NCI-H748 treated with DMSO at 0.1 percent for 48 hours (cell line): ENCODE data around the gene TARDBP.
"Not testable (repeated sequence)": the region's sequence is repeated elsewhere in the genome, so short reads cannot be mapped to it uniquely, and the experiment has no call there.

Experiments used
- DNase-seq: peaks from one replicate; lab custom pipeline; 2025; lab: John Stamatoyannopoulos, UW

The TARDBP gene

DNA sequence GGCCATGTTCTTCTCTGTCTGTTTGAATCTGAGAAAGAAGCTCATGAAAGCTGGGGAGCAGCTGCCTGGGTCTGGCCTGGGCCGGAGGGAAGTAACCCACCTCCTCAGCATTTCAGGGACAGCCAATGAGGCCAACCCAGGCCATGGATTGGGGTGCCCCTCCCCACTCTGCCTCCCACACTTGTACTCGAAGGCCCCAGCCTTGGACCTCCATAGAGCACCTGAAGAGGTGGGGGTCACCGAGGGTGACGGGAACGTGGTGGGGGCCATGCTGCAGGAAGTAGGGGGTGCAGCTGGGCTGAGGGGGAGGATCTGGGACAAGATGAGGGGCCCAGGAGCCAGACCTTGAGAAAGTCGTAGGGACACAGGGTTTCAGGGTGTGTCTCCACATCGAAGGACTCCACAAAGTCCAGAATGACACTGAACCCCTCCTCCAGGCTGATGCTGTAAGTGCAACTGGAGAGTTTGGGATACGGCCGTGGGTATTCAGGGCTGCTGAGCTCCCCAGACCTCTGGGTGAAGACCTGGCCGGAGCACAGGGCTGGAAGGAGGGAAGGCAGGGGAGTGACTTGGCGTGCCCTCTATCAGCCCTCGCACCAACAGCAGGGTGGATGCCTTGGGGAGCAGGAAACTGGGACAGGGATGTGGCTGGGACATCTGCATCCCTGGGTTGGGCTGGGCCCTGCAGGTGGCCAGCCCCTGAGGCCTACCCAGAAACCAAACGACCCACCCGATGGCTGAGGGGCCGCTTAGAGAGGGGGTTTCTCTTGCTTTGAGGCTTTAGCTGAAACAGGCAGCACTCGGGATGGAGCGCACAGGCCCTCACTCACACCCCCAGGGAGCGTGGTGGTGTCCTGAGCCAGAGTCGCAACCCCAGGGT is 30.8 kb downstream of the TARDBP start:
- no peak for DNase-seq

DNA sequence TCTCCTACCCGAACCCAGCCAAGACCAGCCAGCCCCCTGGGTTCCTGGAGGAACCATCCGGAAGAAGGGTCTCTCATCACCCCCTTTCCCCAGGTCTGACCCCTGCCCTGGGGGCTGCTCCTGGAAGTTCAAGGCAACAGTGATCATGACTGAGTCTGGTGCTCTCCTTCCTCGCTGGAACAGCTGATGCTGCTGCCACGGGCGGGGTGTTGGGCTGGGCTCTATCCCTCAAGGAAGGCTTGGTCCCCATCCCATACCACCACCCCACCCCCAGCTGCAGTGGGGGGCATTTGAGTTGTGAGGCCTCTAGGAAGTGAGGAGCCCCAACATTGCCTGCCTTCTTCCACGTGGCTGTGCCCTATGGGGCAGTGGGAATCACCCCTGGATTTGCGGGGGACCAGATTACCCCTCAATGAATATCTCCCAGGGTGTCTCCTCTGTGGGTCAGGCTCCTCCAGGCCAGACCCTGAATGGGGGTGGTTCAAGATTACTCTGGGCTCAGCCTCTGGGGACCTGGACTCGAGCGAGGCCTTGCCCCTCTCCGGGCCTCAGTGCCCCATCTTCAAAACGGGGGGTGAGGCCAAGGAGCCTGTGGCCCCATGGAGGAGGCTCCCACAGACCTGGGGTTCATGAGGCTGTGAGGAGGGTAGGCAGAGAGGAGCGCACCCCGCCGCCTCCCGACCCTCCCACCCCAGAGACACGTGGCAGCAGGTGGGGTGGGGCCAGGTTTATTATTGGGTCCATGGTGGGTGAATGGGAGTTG is 31.8 kb downstream of the TARDBP start:
- DNase-seq = no peak

DNA sequence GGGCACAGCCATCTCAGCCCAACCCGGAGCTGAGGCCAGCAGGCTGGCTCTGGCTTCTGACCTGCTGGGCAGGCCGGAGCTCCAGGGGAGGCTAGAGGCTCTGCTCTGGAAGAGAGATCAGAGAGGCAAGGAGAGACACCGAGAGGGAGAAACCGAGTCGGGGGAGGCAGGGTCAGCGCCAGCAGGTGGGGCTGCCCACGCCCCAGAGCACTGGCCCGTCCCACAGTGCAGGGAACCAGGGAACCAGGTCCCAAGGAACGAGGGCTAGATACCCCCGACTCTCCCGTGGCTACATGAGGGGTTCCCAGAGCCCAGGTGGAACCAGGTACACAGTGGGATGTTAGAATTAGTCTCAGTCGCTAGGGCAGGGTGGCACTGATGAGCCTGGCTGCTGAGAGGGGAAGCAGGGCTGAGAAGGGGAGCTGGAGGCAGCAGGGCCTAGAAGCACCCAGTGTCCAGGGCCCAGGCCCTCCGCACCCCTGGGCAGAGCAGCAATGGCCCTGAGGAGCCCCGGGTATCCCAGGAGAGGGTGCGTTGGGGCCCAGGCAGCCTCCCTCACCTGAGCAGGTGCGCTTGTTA is 32.5 kb downstream of the TARDBP start:
- DNase-seq = no peak

DNA sequence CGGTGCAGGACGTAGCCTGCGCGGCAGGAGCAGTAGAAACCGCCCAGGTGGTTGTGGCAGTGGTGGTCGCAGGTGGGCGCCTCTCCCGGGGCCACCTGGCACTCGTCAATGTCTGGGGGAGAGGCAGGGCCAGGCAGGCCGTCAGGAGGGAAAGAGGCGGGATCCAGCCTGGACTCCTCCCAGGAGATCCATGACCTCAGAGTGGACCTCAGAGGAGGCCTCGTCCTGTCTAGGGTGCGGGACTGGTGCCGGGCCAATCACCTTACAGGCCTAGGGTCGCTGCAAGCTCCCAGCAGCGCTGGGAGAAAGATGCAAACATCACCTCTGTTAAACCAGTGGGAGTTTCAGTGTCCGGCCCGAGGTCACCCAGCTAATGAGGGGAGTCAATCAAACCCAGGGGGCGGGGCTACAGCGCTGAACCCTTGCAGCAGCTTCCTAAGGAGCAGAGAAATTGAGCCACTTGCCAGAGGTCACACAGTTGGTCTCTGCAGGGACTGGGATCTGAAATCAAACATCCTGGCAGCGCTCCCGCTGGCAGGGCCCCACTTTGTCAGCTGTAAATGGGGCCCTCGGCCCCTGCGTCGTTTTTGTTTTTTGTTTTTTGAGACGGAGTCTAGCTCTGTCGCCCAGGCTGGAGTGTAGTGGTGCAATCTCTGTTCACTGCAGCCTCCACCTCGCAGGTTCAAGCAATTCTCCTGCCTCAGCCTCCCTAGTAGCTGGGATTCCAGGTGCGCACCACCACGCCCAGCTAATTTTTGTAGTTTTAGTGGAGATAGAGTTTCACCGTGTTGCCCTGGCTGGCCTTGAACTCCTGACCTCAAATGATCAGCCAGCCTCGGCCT is 33.2 kb downstream of the TARDBP start:
- no peak for DNase-seq

DNA sequence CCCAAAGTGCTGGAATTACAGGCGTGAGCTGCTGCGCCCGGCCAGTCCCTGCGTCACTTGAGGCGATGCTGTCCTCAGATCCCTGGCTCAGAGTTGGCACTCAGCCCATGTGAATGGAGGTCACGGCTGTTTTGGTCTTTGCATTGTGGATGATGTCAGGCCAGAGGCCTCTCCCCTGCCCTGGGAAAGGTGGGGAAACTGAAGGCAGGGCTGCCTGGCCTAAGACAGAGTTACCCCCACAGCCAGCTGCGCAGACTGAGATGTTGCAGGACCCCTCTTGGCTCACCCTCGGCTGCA is 33.8 kb downstream of the TARDBP start:
- DNase-seq = no peak

DNA sequence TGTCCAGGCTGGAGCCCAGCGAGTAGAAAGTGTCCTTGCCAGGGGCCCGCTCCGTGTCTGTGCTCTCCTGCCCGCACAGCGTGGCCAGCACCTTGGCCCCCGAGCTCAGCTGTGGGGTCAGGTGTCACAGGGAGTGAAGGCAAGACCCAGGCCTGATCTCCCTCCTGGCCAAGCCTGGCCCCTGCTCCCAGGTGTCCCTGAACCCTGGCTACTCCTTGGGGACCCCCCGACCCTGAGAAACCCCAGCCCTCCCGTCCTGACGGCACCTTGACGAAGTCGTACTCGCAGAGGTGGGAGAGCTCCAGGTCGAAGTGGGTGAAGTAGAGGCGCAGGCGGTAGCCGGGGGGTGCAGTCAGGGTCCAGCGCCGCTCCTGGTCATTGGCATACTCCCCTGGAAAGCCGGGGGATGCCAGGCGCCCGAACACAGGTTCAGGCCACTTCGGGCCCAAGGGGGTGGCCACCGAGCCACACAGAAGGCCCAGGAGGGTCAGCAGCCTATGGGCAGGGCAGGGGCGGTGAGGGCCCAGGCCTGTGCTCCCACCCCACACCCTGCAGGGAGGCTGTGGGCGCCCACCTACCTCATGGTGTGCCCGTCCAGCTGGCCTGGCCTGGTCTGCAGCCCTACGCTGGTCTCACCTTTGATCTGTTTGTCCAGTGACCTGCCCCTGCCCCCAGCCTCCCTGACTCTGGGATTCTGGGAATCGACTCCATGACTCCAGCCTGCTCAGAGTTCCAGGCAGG is 34.3 kb downstream of the TARDBP start, which contains the start of gene MASP2:
Gene MASP2 (minus strand): TSS at position 615 of the 741 bp plus-strand sequence. CDS start 32 bp downstream, at position 583.
- no peak for DNase-seq

DNA sequence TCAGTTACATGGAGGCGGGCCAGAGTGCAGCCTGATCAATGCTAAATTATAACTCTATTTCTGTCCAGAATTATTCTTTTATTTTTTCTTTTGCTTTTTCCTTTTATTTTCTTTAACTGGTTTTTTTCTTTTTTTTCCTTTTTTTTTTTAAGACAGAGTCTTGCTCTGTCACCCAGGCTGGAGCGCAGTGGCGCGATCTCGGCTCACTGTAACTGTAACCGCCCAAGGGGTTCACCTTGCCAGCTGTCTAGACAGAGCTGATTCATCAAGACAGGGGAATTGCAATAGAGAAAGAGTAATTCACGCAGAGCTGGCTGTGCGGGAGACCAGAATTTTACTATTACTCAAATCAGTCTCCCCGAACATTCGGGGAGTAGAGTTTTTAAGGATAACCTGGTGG is 38.7 kb downstream of the TARDBP start:
- DNase-seq = not testable (repeated sequence)

DNA sequence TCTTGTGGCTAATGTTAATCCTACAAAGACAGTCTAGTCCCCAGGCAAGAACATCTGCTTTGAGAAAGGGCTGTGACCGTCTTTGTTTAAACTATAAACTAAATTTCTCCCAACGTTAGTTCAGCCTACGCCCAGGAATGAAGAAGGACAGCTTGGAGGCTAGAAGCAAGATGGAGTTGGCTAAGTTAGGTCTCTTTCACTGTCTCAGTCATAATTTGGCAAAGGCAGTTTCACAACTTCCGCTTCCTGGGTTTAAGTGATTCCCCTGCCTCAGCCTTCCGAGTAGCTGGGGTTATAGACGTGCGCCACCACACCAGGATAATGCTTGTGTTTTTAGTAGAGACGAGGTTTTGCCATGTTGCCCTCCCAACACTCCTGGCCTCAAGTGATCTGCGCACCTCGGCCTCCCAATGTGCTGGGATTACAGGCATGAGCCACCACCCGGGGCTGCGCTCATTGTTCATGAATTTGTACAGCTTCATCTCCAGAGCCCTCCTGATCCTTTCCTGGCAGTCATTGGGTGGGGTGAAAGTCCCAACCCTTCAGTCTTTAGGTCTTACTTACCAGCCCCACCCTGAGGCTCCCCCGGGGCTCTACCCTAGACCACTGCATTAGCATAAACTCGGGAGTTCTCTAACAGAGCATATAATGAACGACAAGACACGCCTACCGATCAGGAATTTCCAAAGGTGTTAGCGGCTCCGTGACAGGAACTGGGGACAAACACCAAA is 39.5 kb downstream of the TARDBP start:
- DNase-seq = no peak

DNA sequence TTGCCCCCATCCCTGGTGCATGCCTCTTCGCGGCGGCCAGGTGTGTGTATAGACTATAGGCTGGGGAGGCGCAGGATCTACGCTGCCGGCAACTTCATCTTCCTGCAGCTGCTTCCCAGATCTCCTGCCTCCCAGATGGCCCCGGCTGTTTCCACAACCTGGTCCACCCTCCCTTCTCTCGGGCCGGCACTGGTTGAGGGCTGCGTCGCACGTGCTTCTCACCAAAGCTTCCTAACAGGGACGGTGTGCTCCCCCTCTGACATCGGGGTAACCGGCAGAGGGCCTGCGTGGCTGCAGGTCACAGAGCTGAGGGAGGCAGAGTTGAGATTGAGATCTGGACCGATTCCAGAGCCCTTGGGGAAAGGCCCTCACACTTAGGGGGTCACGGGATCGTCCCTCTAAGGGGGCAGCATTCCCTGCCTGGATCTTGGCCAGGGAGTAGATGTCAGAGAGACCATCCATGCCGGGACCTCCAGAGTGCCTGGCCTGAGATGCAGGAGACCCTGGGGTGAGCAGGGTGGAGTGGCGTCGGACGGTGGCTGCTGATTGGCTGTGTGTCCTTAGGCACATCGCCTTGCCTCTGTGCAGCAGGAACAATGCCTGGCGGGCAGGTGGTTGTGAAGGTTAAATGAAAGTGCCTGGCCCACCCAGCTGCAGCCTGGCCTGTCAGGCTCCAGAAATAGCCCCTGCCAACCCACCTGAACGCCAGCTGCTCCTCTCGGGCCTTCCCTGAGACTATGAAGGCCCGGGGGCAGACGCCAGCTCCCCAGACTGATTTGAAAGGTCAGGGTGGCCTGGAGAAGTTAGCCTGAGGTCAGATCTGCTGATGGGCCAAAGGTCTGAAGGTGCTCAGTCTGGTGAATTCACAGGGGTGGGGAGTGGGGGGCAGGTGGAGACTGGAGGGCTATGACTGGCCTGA is 40.6 kb downstream of the TARDBP start:
- no peak for DNase-seq

DNA sequence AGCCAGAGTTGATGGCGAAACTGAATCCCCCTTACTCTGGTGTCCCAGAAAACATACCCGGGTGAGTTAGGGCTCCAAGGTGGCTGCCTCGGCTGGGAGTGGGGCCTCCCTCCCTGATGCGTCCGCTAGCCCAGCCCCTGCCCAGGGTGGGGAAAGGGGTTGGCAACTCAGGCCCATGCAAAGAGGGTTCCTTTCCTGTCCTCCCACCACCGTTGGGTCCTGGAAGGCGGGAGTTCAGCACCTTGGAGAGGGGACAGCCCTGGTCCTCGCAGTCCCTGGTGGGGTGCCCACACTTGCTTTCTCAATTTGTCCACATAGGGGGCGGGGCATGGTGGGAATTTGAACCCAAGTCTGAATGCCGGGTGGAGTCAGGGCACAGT is 41.3 kb downstream of the TARDBP start:
- no peak for DNase-seq

DNA sequence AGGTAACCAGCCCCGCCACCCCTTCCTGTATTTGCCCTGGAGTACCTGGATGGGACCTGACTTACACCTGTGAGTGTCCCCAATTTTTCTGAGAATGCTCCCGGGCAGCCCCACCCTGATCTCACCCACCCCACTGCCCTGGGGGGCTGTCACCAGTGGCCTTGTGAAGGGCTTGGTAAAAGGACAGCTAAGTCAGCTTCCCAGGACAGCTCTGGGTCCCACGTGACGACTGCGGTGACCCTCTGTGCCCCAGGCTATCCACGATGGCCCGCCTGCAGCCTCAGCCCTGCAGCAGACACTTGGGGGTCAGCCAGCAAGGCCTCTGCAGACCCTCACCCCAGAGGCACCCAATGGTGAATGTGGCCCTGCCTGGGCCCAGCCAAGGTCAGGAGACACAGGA is 41.7 kb downstream of the TARDBP start:
- DNase-seq = no peak

DNA sequence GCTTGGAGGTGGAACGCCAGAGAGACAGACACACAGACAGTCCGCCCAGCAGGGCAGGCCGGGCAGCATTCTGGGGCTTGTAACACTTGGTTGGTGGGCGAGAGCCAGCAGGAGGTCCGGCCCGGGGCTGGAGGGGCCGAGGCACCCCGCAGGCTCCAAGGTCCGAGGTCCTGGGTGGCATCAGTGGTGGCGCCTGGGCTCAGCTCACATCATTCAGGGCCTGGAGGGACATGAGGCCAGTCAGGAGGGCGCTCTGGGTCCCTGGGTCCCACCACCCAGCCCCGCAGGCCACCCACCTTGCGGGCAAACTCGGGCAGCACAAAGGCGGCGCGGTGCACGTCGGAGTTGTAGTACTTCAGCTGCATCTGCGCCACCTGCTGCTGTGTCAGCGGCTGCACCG is 42.2 kb downstream of the TARDBP start:
- DNase-seq = no peak

DNA sequence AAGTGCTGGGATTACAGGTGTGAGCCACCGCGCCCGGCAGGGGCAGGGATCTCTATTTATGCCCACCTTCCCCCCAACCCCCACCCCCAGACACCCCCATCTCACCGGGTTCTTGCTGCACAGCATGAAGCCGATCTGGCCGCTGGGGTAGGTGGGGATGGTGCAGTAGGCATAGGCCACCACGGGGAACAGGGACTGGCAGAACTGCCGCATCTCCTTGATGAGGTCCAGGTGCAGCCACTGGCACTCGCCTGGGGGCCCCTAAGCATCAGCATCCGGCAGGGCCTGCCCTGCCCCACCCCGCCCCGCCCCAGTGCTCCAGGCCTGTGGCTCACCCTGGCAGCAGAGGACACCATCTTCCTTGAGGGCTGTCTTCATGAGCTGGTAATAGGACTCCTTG is 43.2 kb downstream of the TARDBP start:
- DNase-seq = no peak

DNA sequence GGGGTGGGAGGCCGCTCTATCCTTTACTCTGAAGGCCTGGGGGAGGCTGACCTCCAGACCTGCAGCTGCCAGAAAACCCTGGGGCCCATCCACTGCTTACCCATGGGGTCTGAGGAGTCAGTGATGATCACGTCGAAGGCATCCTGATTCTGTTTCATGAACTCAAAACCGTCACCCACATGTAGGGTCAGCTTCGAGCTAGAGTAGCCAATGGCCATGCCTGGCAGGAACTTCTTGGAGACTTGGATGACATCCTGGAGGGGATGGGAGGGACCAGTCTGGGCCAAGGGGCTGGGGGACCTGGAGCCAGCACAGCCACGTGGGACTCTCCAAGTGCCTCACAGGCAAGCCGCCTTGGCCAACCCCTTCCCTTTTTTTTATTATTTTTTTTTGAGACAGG is 44.0 kb downstream of the TARDBP start:
- DNase-seq = no peak

DNA sequence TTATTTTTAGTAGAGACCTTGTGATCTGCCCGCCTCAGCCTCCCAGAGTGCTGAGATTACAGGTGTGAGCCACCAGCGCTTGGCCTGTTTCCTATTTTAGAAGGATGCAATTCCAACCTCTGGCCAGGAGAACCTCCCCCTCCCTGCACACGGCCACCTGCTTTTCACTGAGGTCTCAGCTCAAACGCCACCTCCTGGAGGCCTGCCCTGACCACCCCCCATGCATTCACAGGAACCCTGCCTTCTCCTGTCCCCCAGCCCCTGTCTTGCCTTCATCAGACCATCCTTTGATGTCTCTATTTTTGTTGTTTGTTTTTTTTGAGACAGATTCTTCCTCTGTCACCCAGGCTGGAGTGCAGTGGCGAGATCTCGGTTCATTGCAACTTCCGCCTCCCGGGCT is 45.0 kb downstream of the TARDBP start:
- DNase-seq = no peak

DNA sequence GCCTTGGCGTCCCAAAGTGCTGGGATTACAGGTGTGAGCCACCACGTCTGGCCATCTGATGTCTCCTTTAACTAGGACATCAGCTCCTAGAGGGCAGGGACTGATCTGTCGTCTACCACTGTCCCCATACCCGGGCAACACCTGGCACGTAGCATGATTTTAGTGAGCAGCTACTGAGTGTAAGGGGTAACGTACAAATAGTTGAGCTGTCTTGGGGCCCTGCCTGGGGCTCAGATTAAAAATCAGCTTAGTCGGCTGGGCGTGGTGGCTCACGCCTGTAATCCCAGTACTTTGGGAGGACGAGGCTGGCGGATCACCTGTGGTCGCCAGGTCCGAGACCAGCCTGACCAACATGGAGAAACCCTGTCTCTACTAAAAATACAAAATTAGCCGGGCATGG is 45.6 kb downstream of the TARDBP start:
- no peak for DNase-seq

DNA sequence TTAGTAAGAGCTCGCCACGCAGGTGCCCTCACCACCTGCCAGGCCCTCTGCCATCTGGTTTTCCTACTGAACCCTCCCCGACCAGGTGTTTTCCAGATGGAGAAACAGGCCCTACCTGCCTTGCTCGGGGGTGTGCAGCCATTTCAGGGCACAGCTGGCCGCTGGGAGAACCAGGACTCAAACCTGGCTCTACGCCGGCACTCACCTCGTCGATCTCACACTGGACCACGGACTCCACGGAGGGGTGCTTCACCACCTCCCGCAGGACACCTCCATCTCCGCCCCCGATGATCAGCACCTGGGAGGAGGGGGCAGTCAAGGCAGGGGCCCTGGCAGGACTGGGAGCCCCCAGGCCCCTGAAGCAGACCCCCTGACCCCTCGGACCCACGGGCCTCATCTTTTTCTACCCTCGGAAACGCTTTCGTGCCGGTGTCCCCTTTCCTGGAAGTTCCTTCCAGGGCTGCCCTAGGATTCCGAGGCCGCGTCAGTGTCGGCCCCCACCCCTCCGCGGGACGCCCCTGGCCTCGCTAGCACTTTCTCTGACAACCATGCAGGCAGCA is 46.2 kb downstream of the TARDBP start:
- no peak for DNase-seq

DNA sequence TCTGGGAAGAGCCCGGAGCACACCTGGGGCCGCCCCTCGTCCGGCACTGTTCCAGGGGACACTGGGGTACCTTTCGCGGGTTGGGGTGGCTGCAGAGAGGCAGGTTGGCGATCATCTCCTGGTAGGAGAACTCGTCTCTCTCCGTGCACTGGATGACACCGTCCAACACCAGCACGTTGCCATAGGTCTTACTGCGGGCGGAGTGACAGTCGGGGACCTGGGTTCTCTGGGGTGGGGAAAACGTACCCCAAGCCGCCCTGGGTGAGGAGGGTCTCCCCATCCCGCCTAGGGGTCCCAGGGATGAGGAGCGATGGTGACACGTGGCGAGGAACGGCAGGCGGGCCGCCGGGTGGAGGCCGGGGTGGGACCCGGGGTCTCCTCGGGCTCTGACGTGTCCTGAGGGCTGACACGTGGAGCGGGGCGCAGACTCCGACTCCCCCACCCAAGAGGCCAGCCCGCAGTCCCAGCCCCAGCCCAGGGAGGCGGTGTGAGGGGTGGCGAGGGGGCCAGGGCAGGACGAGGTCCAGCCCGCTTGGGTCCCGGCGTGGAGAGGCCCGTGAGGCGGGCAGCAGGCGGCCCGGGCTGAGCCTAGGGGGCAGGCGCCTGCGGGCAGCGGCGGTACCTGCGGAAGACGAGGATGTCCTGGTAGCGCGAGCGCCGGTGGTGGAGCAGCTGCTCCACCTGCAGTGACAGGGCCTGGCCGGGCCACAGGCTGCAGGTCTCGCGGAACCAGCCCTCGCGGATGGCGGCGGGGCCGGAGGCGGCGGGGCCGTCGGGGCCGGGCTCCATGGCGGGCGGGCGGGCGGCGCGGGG is 46.9 kb downstream of the TARDBP start:
- no peak for DNase-seq
